Memory B cell (primary cell): ENCODE measurements around the gene NOXA1.

Source experiments
- ATAC-seq: fragments of 150-1000 bp; cut with Tn5 transposase; 2 replicates; pipeline ENCODE4 v1.10.0; 2021; ENCODE audit warnings: low read depth, mild to moderate bottlenecking, moderate library complexity
- DNase-seq, 2 donors: peaks; one replicate each; pipeline ENCODE4 v3.0.0; 2022; ENCODE audit warnings: low spot score in 2 of 2
- H3K27ac Mint-ChIP-seq: one replicate; pipeline ENCODE4 v1.8.0; 2022; ENCODE audit warnings: mild to moderate bottlenecking, moderate library complexity, mixed read lengths
- H3K27me3 Mint-ChIP-seq: one replicate; pipeline ENCODE4 v1.8.0; 2022; ENCODE audit warnings: mixed read lengths
- H3K36me3 Mint-ChIP-seq: one replicate; pipeline ENCODE4 v1.8.0; 2022; ENCODE audit warnings: mild to moderate bottlenecking, mixed read lengths
- H3K4me1 Mint-ChIP-seq: one replicate; pipeline ENCODE4 v1.8.0; 2022; ENCODE audit warnings: mixed read lengths
- H3K4me3 Mint-ChIP-seq: one replicate; pipeline ENCODE4 v1.8.0; 2022; ENCODE audit warnings: mild to moderate bottlenecking, moderate library complexity, mixed read lengths
- H3K9me3 Mint-ChIP-seq: one replicate; pipeline ENCODE4 v1.8.0; 2022; ENCODE audit warnings: mixed read lengths

Gene NOXA1

GRCh38 chr9:137470785-137471184 is 47.6 kb downstream of the NOXA1 start:
- H3K27me3 Mint-ChIP-seq: no peaks in the 10 kb centered on the region
- ATAC-seq: peak; percentile 37

GRCh38 chr9:137474271-137474670 is 51.1 kb downstream of the NOXA1 start:
- H3K4me3 Mint-ChIP-seq: no peak overlapping the region
- no peaks in the 10 kb centered on the region for H3K27me3 Mint-ChIP-seq
- peaks cover 16% of the 10 kb centered on the region for H3K9me3 Mint-ChIP-seq
- H3K36me3 Mint-ChIP-seq: peaks cover 24% of the 10 kb centered on the region
- no peak for ATAC-seq
- H3K27ac Mint-ChIP-seq: no peak overlapping the region
- H3K4me1 Mint-ChIP-seq: peaks cover 2% of the 10 kb centered on the region
- DNase-seq: no peak

More at GRCh38 chr9:137470785-137471184, 47.6 kb downstream of the NOXA1 start:
- Mint-ChIP-seq H3K36me3 (peaks cover 19% of the 10 kb centered on the region), H3K9me3 (peaks cover 11% of the 10 kb centered on the region), H3K4me3 (no peak overlapping the region), H3K27ac (no peak overlapping the region), H3K4me1 (peaks cover 2% of the 10 kb centered on the region)
- DNase-seq: no peak

GRCh38 chr9:137475666-137476065 is 52.5 kb downstream of the NOXA1 start:
- no peak overlapping the region for H3K4me3 Mint-ChIP-seq
- DNase-seq (no peak), ATAC-seq (no peak)
- no peaks in the 10 kb centered on the region for H3K27me3 Mint-ChIP-seq
- H3K27ac Mint-ChIP-seq: no peak overlapping the region
- H3K9me3 Mint-ChIP-seq: peaks cover 16% of the 10 kb centered on the region
- H3K4me1 Mint-ChIP-seq: peaks cover 2% of the 10 kb centered on the region
- peaks cover 26% of the 10 kb centered on the region for H3K36me3 Mint-ChIP-seq

GRCh38 chr9:137476856-137477255 is 53.7 kb downstream of the NOXA1 start:
- Mint-ChIP-seq H3K9me3 (peaks cover 16% of the 10 kb centered on the region), H3K4me3 (no peak overlapping the region), H3K27me3 (no peaks in the 10 kb centered on the region), H3K27ac (no peak overlapping the region), H3K36me3 (peaks cover 22% of the 10 kb centered on the region), H3K4me1 (no peaks in the 10 kb centered on the region)
- DNase-seq (no peak), ATAC-seq (no peak)

GRCh38 chr9:137477778-137478612 is 54.8 kb downstream of the NOXA1 start:
- Mint-ChIP-seq H3K27ac (no peak overlapping the region), H3K4me3 (no peak overlapping the region)

GRCh38 chr9:137478613-137478961 is 55.4 kb downstream of the NOXA1 start:
- ATAC-seq (no peak), DNase-seq (no peak)
- Mint-ChIP-seq H3K27ac (no peak overlapping the region), H3K36me3 (peaks cover 14% of the 10 kb centered on the region), H3K9me3 (peaks cover 12% of the 10 kb centered on the region), H3K27me3 (no peaks in the 10 kb centered on the region), H3K4me1 (no peaks in the 10 kb centered on the region), H3K4me3 (no peak overlapping the region)

More at GRCh38 chr9:137477778-137478612, 54.8 kb downstream of the NOXA1 start:
- H3K4me1 Mint-ChIP-seq: no peaks in the 10 kb centered on the region
- ATAC-seq (no peak), DNase-seq (no peak)
- H3K36me3 Mint-ChIP-seq: peaks cover 18% of the 10 kb centered on the region
- no peaks in the 10 kb centered on the region for H3K27me3 Mint-ChIP-seq
- H3K9me3 Mint-ChIP-seq: peaks cover 16% of the 10 kb centered on the region

GRCh38 chr9:137478962-137479861 is 56.0 kb downstream of the NOXA1 start:
- Mint-ChIP-seq H3K4me1 (no peaks in the 10 kb centered on the region), H3K27ac (no peak overlapping the region), H3K36me3 (peaks cover 11% of the 10 kb centered on the region), H3K4me3 (no peak overlapping the region), H3K9me3 (peaks cover 9% of the 10 kb centered on the region), H3K27me3 (no peaks in the 10 kb centered on the region)
- ATAC-seq (no peak), DNase-seq (no peak)

GRCh38 chr9:137479892-137480685 is 56.9 kb downstream of the NOXA1 start:
- no peak overlapping the region for H3K4me3 Mint-ChIP-seq
- no peaks in the 10 kb centered on the region for H3K27me3 Mint-ChIP-seq
- H3K27ac Mint-ChIP-seq: no peak overlapping the region
- peaks cover 6% of the 10 kb centered on the region for H3K9me3 Mint-ChIP-seq
- H3K4me1 Mint-ChIP-seq: no peaks in the 10 kb centered on the region
- peaks cover 8% of the 10 kb centered on the region for H3K36me3 Mint-ChIP-seq
- DNase-seq: no peak
- no peak for ATAC-seq

GRCh38 chr9:137480686-137481683 is 57.8 kb downstream of the NOXA1 start:
- ATAC-seq (no peak), DNase-seq (no peak)
- Mint-ChIP-seq H3K9me3 (peaks cover 3% of the 10 kb centered on the region), H3K4me1 (no peaks in the 10 kb centered on the region), H3K36me3 (peaks cover 5% of the 10 kb centered on the region), H3K27me3 (no peaks in the 10 kb centered on the region), H3K27ac (no peak overlapping the region), H3K4me3 (no peak overlapping the region)

GRCh38 chr9:137482094-137482781 is 59.0 kb downstream of the NOXA1 start:
- H3K9me3 Mint-ChIP-seq: no peaks in the 10 kb centered on the region
- H3K27ac Mint-ChIP-seq: no peak overlapping the region
- H3K4me1 Mint-ChIP-seq: no peaks in the 10 kb centered on the region
- peaks cover 2% of the 10 kb centered on the region for H3K36me3 Mint-ChIP-seq
- no peaks in the 10 kb centered on the region for H3K27me3 Mint-ChIP-seq
- ATAC-seq: no peak
- H3K4me3 Mint-ChIP-seq: no peak overlapping the region
- DNase-seq: no peak
